Stimulated activated CD4-positive, alpha-beta T cell treated with anti-CD3 and anti-CD28 coated beads, Interleukin-2, amount 100 ng/mL, for 48 hours (primary cell): ENCODE results near the gene CBR4.
A peak's percentile ranks its signal among the peaks of the same experiment; 100 is the strongest.

ENCODE experiments used
- DNase-seq, 2 donors: peaks; one replicate each; pipeline ENCODE4 v3.0.0-alpha.2; 2020

CBR4 gene

GRCh38 chr4:169032883-169033645, 23.0 kb upstream of the CBR4 start:
- DNase-seq: no peak

GRCh38 chr4:169032194-169032593, 22.1 kb upstream of the CBR4 start:
- DNase-seq: no peak

DNA sequence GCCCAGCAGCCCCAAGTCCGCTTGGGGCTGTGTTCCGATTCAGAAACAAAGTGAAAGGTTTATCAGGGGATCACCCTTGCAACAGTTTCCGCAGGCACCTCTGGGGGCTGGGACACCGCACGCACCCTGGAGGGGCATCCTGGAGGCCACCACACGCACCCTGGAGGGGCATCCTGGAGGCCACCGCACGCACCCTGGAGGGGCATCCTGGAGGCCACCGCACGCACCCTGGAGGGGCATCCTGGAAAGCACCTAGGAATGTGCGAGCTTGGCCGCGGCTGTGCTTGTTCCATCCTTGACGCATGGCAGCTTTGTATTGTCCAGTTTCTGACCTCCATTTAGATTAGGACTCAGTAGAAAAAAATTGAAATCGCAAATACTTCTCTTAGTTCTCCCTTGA, 21.3 kb upstream of the CBR4 start:
- no peak for DNase-seq

DNA sequence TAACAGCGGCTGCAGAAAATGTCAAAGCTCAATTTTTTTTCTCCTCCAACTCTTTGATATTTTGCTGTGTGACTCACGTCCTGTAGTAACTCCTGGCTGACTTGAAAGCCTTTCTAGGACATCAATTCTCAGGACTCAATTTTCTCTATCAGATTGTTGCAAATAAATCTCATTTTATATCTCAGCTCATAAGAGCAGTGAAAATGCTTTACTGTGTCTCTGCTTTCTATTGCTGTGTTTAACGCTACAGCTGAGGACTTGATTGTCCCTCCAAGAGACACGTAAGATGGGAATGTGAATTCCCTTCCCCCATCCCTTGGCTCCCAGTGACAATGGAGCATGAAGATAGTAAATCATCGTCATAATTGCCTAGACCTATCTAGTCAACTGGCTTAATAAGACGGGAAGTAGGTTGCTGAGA, 20.5 kb upstream of the CBR4 start:
- DNase-seq: no peak

DNA sequence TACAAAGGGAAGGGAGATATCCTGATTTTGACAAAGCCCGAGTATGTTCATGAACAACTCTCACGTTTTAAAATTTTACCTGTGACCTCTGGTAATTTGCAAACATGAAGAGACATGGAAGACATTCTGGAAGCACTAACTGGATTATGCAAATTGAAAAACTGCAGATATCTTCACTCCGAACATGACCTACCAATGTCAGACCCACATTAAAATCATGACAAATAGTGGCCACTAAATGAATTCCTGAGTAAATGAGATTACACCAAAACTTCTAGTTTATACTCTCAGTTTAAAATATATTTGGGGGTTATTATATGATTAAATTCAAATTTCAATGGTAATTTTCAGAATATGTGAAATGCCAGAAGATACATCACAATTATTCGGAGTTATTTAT, 19.9 kb upstream of the CBR4 start:
- no peak for DNase-seq

GRCh38 chr4:169027663-169028062, 17.6 kb upstream of the CBR4 start:
- no peak for DNase-seq

GRCh38 chr4:169025184-169025583, 15.1 kb upstream of the CBR4 start:
- DNase-seq: no peak

DNA sequence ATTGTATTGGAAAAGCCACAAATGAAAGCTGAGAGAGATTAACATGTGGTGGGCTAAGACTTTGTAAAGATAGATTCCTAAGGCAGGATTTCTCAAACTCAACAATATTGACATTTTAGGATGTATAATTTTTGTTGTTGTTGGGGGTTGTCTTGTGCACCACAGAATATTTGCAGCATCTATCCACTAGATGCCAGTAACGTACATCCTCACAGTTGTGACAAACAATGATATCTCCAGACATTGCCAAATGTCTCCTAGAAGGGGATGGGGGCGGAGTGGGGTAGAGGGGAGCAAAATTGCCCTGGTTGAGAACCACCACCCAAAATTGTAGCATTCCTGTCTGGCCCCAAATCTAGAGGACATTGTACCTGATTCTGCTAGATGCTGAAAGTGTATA, 14.7 kb upstream of the CBR4 start:
- no peak for DNase-seq

DNA sequence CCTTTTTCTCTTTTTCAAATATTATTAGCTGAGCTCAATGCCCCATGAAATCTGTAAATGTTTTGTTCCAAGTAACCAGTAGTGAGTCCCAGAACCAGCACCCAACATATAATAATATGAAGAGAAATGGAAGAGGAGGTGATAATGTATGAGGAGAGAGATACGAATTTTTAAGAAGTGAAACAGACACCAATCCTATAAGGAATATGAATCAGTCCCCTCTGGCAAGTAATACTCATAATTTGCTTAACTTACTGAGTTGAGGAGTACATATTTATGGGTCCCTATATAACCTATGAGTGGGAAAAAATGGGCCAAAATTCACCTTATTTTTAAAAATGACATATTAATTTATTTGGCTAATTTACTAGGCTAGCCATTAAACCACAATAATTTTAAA, 8.4 kb upstream of the CBR4 start:
- no peak for DNase-seq

DNA sequence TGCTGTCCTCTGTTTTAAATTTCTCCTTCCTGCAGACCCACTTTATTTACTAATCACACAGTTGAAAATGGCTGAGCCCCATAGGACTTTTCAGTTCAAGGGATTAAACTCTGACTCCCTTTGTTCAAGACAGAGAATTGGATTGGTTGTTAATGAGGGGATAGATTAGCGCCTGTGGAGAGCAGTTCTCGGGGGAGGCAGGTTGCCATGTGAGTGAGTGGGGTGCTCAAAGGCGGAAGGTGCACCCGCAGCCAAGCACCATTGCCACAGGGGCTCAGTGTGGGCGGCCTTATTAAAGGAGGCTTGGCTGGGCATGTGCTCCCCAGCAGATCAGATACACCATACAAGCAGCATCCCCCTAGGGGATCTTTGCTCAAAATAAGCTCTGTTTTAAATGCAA, 7.9 kb upstream of the CBR4 start:
- no peak for DNase-seq

- DNase-seq: no peak
Observed at GRCh38 chr4:169015186-169015623, 5.2 kb upstream of the CBR4 start.

GRCh38 chr4:169014586-169014985, 4.5 kb upstream of the CBR4 start:
- DNase-seq: no peak

DNA sequence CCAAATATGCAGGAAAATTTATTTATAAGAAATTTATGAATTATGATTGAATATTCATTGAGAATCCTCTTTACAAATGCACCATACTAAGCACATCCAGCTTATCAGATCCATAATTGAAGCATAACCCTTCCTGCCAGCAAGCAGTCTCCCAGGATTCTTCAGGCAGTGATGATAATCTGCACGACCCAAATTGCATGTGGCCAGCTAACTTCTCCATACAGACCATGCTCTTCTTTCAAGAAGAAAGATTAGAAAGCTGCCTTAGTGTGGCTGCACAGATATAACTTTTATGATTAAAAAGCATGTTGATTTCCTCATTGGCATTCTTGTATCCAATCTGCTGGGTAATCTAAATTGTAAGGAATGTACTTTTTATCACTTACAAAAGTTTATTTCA, 3.3 kb upstream of the CBR4 start:
- no peak for DNase-seq

DNA sequence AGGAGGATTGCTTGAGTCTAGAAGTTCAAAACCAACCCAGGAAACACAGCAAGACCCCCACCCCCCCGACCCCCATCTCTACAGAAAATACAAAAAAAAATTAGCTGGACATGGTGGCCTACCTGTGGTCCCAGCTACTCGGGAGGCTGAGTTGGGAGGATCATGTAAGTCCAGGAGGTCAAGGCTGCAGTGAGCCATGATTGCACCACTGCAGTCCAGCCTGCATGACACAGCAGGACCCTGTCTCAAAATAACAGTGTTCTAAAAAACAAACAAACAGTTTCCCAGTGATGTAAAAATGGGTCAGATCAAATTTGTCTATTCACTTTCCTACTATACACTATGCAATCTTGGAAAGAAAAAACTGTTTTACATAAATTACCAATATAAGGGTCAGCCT, 2.0 kb upstream of the CBR4 start:
- no peak for DNase-seq

DNA sequence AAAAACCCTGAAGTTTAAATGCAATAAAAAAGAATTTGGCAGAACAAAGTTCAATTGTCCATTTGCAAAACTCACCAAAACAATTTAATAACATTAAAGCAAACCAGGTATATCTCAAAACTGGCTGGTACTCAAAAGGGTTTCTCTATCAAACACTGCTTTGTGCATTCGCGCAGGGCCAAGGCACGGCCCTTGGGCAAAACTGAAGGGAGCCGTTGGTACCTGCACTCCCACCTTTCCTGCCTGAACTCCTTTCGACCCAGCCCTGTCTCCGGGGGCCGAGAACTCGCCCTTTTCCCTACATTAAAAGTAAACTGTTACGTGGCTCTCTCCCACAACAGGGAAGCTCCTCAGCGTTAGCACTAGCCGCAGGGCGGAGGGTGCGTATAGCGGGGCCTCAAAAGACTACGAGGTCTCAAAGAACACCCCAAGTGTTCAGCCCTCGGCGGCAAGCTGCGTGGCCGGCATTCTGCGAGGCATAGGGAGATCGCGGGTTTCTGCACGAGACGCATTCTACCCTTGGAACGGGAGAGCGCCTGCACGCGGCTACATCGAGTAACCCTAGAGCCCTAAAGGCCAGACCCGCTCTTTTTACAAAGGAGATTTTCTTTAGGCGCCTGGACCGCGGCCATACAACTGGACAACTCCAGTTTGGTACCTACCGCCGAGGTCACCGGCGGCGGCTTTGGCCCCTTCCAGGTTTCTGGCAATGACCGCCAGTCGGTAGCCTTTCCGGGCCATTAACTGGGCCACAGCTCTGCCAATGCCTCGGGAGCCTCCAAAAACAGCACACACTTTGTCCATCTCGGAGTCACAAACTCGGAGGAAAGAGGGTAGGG, 550 bp downstream of the CBR4 start:
- peak; percentile 30 to 38 for DNase-seq

- no peak for DNase-seq
Observed at GRCh38 chr4:169005453-169006099, 4.5 kb downstream of the CBR4 start.

GRCh38 chr4:169000315-169000714, 9.7 kb downstream of the CBR4 start:
- DNase-seq: no peak

- no peak for DNase-seq
Observed at GRCh38 chr4:168999809-169000208, 10.2 kb downstream of the CBR4 start.

GRCh38 chr4:168998596-168998995, 11.5 kb downstream of the CBR4 start:
- no peak for DNase-seq

DNA sequence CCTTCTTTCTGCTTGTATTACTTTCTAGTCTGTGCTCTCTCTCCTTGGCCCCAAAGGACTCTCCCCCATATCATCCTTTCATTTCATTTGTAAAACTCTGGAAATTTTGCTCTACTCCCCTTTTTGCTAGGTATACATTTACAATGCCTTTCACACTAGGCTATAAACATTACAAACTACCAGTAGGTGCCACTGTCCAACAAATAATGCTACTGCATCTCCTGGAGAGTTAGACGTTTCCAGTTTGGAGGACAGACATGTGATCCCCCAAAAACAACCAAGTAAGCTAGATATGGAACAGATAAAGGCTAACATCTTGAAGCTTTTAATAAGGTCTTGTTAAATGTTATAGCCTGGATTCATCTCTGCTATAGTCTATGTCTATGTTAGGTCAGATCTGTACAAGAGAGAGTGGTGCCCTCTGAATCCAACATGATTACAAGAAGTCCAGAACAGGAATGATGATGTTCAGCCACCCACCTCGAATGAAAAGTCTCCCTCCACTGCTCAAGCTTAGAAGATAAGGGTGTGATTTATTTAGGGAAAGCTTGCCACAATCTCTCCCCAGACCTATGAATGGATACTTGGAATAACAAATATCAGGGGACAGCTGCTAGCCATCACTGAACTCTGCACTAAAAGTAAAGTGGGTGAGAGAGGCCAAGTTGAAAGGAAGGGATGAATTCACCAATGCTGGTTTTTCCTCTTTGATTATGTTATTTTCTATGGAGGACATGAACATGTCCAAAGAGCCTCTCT, 14.3 kb downstream of the CBR4 start:
- no peak for DNase-seq

GRCh38 chr4:168994958-168995357, 15.1 kb downstream of the CBR4 start:
- no peak for DNase-seq

- no peak for DNase-seq
Observed at GRCh38 chr4:168993714-168994510, 16.1 kb downstream of the CBR4 start.
